ENCODE measurements around the gene SLCO4C1.

DNA sequence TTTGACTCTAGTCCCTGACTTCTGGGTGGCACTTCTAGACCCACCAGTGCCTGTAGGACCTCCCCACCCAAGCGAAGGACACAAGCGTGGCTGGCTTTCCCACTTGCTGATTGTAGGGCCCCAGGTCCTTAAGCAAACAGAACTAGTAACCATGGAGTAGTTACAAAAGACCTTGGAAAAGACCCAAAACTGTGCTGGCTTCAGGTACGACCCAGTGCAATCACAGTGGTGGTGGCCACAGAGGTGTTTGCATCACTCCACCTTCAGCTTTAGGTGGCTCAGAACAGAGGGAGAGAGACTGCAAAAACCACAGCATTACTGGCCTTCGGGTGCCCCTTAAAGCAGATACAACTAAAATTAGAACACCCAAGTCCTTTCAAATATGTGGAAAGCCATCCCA, 52.9 kb downstream of the SLCO4C1 start:
- TF ChIP-seq RAD21 (conservative IDR thresholded peaks at IDR 0.05) (no peak), CTCF (IDR thresholded peaks at IDR 0.05; ENCODE audit: poor library complexity, severe bottlenecking) (no peak), EZH2 (IDR thresholded peaks at IDR 0.05; ENCODE audit: borderline replicate concordance, insufficient read depth, low read length, poor library complexity, severe bottlenecking) (no peak)
